GM19240 (cell line): ENCODE measurements around the gene ELOA.

Experiments
- DNase-seq: peaks from one replicate; pipeline ENCODE4 v3.0.0; 2011; ENCODE audit warnings: low spot score; ENCODE audit not compliant: insufficient read length

Gene ELOA, protein sequence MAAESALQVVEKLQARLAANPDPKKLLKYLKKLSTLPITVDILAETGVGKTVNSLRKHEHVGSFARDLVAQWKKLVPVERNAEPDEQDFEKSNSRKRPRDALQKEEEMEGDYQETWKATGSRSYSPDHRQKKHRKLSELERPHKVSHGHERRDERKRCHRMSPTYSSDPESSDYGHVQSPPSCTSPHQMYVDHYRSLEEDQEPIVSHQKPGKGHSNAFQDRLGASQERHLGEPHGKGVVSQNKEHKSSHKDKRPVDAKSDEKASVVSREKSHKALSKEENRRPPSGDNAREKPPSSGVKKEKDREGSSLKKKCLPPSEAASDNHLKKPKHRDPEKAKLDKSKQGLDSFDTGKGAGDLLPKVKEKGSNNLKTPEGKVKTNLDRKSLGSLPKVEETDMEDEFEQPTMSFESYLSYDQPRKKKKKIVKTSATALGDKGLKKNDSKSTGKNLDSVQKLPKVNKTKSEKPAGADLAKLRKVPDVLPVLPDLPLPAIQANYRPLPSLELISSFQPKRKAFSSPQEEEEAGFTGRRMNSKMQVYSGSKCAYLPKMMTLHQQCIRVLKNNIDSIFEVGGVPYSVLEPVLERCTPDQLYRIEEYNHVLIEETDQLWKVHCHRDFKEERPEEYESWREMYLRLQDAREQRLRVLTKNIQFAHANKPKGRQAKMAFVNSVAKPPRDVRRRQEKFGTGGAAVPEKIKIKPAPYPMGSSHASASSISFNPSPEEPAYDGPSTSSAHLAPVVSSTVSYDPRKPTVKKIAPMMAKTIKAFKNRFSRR

DNA sequence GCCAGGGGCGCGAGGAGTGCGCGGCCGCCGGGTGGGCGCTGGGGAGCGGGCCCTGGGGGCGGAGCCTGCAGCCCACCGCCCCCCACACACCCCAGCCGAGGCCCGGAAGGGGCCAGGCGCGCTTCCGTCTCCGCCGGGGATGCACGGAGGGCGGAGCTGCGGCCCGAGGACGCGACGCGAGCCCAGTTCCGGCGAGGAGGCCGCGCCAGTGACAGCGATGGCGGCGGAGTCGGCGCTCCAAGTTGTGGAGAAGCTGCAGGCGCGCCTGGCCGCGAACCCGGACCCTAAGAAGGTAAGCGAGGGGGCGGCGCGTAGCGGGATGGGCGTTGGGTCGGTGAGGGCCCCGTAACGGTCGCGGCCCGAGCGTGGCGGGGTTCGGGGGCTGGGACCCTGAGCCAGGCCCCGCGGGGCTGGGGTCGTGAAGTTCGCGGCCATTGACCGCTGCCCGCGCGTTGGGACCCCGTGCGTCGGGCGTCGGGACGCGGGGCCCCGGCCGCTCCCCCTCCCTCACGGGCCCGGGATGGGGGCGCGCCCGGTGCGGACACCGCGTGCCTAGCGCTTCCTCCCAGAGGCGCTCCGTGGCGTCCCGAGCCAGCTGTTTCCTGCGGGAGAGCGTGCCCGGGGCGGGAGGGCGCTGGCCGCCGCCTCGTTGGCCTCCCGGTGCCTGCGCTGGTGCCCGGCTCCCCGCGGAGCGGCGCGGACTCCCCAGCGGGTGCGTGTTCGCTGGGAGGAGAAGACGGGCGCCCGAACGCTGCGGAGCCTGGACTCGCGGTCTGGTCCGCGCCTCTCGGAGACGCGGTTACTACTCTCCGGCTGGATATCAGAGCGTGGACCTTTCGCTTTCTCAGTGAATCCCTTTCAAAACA lies at the start of gene ELOA:
TSS of gene ELOA (plus strand) at position 185 of the 866 bp plus-strand sequence. CDS start at position 218, 33 bp downstream.
- peak; percentile 77 for DNase-seq

DNA sequence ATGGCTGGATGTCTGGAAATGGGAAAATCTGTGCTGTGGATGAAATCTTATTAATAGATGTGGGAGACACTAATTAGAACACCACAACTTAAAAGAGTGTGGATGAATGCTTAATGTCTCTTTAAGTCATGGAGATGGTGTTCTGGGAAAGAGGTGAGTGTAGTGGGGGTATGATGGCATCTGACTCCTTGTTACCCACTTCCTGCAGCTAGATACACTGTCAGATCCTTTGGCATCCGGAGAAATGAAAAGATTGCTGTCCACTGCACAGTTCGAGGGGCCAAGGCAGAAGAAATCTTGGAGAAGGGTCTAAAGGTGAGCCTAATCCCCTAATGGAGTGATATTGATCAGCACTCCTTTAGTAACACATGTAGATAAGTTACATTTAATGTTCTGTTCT lies 49.7 kb upstream of the ELOA start:
- DNase-seq, result no peak

DNA sequence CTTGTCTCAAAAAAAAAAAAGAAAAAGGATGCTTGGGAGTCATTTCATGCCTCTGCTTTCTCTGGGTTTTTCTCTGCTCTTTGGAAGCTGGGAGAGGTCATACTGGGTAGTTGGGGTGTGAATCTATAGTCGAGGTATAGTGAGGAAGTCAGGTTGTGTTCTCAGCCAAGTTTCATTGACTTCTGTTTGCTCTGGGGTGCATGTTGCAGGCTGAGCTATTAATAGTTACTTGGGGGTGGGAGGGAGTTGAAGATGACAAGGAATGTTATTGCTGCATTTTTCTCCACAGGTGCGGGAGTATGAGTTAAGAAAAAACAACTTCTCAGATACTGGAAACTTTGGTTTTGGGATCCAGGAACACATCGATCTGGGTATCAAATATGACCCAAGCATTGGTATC lies 48.9 kb upstream of the ELOA start:
- DNase-seq, result no peak

DNA sequence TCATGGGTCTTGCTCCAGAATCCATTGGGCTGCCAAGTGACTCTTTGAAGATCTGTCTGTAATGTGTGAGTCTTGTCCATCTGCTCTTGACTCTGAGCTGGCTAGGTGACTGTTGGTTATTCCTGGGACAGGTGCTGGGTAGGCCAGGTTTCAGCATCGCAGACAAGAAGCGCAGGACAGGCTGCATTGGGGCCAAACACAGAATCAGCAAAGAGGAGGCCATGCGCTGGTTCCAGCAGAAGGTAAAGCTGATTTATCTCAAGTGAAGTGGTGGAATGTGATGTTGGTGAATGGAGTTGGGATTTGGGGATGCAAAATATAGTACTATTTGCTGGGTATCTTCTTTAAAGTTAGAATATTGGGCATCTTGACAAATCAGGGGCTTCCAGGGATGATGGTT lies 47.6 kb upstream of the ELOA start:
- no peak for DNase-seq

DNA sequence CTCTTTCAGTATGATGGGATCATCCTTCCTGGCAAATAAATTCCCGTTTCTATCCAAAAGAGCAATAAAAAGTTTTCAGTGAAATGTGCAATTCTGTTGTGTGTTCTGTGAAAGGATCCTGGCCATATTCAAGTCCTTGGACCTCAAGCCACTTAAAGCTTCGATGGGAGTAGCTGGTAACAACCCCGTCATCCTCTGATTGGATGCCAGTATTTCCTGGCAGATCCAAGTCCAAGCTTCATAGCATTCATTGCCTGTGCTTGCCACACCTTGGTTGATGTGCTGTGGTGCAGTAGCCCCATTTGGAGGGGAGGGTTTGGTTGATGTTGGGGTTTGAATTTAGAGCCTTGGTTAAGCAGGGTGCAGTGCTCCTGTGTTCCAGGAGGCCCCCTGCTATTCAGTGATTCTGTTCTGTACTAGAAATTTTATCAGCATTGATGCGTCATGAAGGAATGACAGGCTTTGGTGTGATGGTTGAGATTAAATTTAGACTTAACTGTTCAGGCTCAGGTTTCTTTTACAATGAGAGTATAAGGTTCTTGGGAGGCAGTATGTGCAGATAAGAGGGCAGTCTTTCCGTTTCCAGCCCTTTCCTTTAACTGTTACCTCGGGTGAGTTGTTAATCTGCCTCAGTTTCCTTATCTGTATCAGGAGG lies 46.8 kb upstream of the ELOA start:
- DNase-seq, result no peak

DNA sequence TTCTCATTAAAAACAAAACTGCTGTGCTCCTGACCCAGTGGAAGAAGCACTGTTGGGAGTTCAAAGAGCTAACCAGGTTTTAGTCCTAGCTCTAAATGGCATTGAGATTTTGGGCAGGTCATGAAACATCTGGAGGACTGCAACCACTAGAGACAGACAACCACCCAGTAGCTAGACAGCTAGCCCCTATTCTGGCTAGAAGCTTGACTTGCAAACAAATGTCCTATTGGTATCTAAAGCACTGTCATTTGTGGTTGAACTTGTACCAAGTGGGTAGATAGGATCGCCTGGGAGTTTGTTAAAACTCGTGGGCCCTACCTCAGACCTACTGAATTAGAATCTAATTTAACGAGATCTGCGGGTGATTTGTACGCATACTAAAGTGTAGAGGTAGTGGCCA lies 44.8 kb upstream of the ELOA start:
- no peak for DNase-seq

DNA sequence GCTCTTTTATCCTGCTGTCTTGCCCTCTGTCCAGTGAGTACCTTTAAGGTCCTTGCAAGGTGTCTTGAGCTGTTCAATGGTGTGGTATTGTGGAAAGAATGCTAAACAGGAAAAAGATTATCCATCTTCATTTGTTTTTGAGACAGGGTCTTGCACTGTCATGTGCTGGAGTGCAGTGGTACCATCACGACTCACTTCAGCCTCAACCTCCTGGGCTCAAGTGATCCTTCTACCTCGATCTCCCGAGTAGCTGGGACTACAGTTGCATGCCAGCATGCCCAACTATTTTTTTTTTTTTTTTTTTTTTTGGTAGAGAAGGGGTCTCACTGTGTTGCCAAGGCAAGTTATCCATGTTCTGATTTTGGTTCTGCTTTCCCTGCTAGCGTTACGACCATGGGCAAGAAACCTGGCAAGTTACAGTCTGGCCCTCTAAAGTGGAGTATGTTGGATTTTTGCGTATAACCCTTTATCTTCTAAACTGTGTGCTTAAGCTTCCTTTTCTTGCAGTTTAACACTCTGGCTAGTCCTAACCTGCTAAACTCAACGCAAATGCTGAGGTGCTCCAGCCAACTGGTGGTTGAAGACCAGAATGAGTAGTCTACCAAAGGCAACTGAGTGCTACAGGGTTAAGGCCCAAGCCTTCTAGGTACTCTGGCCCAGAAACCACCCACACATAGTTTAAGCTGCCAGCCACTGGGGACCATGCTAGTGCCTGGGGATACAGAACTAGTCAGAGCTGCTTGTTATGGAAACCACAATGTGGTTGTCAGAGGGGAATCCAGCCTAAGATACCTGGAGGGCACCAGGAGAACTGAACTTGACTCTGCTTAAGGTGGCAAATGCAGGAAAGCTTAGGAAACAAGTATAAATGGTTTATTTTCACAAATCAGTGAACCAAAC lies 43.7 kb upstream of the ELOA start:
- no peak for DNase-seq

DNA sequence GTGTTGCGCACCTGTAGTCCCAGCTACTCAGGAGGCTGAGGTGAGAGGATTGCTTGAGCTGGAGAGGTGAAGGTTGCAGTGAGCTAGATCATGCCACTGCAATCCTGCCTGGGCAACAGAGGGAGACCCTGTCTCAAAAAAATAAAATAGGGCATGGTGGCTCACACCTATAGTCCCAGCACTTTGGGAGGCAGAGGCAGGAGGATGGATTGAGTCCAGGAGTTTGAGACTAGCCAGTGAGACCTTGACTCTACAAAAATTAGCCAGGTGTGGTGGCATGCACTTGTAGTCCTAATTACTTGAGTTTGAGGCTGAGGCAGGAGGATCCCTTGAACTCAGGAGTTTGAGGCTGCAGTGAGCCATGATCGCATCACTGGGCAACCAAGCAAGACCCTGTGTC lies 42.0 kb upstream of the ELOA start:
- DNase-seq, result no peak

DNA sequence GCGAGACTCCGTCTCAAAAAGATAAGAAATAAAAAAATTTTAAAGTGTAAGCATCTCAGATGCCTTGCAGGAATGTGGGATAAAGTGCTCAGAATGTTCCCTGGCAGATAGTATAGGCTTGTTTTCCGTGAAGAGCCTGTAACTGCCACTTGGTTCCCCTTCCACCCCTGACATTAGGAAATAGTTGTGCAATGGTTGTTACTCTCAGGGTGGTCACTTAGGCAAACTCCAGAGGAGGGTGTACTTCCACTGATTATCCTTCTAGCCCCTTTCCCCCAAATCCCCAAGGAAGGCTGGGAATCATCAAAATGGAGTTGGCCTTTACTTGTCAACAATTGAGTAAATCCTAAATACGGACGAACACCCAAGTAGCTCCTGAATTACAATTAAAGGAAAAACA lies 41.3 kb upstream of the ELOA start:
- no peak for DNase-seq

DNA sequence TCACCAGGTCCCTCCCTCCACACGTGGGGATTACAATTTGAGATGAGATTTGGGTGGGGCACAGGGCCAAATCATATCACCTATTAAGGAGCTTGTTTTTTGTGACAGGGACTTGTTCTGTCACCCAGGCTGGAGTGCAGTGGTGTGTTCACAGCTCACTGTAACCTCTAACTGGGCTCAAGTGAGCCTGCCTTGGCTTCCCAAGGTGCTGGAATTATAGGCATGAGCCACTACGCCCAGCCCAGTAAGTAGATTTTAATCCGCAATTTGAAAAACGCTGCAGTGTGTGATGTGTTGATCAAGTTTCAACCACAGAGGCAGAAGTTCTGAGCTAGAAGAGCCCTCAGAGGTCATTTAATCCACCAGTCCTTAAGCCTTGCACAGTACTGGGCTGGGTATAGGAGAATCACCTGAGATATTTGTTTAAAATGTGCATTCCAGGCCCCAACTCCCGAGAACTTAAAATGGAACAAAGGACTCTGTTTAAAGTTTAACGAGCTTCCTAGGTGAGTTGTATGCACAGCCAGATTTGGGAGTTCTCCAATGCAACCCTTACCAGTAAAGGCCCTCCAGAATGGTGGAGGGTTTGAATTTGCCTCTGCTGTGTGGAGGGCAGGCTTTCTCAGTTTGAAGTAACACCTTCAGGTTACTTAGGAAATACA lies 38.3 kb upstream of the ELOA start:
- no peak for DNase-seq

DNA sequence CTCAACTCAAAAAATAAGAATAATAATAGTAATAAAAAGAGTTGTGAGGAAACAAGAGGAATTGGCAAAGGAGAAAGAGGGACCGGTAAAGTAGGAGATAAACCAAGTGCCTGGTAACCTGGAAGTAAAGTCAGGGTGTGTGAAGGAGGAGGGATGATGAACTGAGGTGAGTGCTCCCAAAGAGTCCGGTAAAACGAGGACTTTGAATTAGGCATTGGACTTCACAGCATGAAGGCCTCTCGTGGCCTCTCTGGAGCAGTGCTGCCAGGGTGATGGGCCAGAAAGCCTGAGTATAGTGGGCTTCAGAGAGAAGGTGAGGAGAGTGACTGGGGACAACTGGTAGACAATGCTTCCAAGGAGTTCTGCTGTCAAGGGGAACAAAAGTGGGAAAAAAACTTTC lies 34.0 kb upstream of the ELOA start:
- DNase-seq, result no peak

DNA sequence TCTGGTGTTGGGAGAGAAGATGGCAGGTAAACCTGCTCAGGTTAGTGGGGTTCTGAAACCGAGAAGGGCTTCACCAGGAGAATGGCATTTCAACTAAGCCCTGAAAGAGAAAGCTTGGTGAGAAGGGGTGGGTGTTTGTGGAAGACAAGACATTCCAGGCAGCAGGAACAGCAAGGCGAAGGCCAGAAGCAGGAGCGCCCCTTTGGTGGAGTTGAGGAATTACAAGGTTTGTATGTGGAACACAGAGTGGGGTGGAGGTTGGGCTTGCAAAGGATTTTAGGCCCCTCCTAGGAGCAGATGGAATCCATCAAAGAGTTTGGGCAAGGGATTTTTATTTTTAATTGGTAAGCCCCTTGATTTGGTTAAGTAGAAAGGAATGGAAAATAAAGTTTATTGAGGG lies 24.8 kb upstream of the ELOA start:
- no peak for DNase-seq

DNA sequence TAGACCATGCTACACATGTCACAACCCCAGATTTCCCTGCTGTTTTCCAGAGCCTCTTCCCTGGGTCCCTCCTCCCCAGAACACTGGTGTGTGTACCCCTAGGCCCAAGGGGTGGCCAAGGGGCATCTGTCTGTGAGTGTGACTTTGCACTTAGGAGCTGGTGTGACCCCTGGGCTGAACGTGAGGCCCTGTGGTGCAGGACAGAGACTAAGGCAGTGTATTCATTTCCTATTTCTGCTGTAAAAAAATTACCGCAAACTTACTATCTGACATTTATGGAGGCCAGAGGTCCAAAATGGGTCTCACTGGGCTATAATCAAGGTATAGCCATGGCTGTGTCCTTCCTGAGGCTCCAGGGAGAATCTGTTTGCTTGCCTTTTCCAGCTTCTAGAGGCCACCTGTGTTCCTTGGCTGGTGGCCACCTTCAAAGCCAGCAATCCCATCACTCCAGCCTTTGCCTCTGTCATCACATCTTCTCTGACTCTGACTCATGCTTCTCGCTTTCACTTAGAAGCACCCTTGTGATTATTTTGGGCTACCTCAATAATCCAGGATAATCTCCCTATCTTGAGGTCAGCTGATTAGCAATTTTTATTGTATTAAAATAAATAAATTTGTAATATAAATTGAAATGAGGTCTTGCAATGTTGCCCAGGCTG lies 24.0 kb upstream of the ELOA start:
- DNase-seq, result no peak

DNA sequence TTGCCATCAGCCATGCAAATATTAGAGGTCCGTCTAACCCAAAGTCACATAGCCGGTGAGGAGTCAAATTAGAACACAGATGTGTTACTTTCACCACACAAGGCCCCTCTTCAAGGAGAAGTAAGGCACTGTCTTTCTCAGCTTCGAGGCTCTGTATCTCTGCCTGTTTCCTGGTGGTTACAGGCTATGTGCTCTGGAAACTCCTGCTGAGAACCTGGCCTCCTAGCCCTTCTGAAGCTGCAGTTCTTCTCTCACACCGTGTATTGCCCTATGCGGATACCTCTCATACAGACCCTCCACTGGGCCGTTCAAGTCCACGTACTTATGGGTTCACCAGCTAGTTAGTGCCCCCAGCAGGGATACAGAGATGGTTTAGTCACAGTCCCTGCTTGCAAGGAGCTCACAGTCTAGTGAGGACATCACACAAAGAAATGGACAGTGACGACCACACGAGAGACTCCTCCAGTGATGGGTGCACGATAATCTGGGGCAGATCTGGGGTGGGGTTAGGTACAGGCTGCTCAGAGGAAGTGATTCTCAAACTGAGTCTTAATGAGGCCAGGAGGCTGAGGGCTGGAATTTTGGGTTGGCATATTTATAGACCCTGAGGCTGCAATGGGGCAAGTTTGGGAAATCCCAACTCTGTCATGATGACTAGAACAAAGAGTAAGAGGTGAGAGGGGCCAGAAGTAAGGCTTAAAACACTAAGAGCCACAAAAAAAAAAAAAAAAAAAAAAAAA lies 22.8 kb upstream of the ELOA start:
- no peak for DNase-seq

DNA sequence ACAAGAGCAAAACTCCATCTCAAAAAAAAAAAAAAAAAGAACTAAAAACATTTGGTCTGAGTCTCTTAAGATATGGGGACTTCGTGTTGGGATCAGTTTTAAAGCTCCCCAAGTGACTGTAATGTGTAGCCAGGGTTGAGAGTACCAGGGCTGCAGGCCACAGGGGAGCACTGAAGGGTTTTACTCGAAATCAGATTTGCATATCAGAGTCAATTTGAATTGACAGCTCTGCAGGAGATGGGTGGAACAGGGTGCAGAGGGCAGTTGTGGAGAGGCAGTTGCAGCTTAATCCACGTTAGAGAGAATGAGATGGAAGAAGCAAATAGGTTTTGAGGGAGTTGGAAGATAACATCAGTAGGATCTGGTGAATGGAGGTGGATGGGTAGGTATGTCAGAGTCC lies 20.6 kb upstream of the ELOA start:
- no peak for DNase-seq

DNA sequence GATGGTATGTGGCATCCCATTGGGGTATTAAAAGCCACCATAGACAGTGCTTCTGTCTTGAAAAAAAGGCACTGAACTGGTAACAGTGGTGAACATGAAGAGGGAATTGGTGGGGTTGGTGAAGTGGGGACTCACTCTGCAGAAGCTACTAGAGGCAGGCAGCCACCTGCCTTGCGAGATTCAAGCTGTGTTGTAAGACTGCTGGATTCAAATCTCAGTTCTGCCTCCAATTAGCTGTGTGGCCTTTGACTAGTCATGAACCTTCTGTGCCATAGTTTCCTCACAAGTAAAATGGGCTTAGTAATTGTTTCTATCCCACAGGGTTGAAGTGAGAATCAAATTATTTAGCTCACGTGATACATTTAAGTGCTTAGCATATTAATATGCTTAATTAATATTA lies 16.6 kb upstream of the ELOA start:
- DNase-seq, result no peak

DNA sequence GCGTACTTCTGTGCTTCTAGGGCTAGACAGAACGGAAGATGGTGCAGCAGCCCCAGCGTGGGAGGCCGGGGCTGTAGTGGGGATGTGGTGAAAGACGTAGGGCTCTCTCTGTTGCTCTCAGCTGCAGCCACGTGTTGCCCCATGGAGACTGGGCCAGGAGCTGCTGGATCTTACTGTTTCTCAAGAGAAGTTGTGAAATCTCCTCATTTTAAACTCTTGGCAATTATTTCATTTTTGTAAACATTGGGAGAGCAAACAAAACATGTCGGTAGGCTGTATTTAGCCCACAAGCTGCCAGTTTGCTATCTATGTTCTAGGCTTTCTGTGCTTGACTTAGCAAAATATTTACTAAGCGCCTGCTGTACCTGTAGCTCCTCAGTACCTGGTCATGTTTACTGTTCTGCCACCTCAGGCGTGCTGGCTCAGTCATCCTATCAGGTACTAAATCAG lies 15.9 kb upstream of the ELOA start:
- DNase-seq, result no peak
